NB4 (cell line): ENCODE measurements around the gene GNG8.
A peak's percentile ranks its signal among the peaks of the same experiment; 100 is the strongest.

Source experiments
- DNase-seq: peaks from one replicate; pipeline ENCODE4 v3.0.0; 2010; ENCODE audit warnings: low read depth
- H3K4me3 ChIP-seq: one replicate; pipeline ENCODE4 v1.5.1; 2011; ENCODE audit warnings: mild to moderate bottlenecking, low read depth, low read length, moderate library complexity
- CTCF ChIP-seq: IDR thresholded peaks from one replicate; pipeline ENCODE4 v1.5.1; 2012; ENCODE audit warnings: low read depth, low read length
- MAX ChIP-seq: IDR thresholded peaks from 2 replicates; pipeline ENCODE4 v1.6.1; 2011; ENCODE audit warnings: low read depth, low read length
- MYC ChIP-seq: IDR thresholded peaks from 2 replicates; pipeline ENCODE4 v1.6.1; 2011; ENCODE audit warnings: low read depth, low read length
- POLR2A ChIP-seq: IDR thresholded peaks from 2 replicates; pipeline ENCODE4 v1.6.1; 2011; ENCODE audit warnings: mild to moderate bottlenecking; ENCODE audit not compliant: insufficient read length; ENCODE audit errors: extremely low read depth

The GNG8 gene

GRCh38 chr19:46603752-46604231 lies 32.2 kb downstream of the GNG8 start:
- TF ChIP-seq POLR2A (no peak), MYC (no peak), MAX (no peak), CTCF (no peak)
- peak; percentile 37 for DNase-seq
- no peak overlapping the region for H3K4me3 ChIP-seq

GRCh38 chr19:46603195-46603637 lies 32.8 kb downstream of the GNG8 start:
- no peak for TF ChIP-seq MAX
- no peak for TF ChIP-seq MYC
- no peak for TF ChIP-seq CTCF
- TF ChIP-seq POLR2A: no peak
- H3K4me3 ChIP-seq: peak overlapping the region; percentile 77
- DNase-seq: peak; percentile 37

- peak overlapping the region; percentile 77 for H3K4me3 ChIP-seq
- peak; percentile 41 for DNase-seq
- TF ChIP-seq POLR2A (no peak), MAX (no peak), MYC (no peak), CTCF (no peak)
Observed at GRCh38 chr19:46602392-46603194, 33.4 kb downstream of the GNG8 start.

GRCh38 chr19:46601318-46602224 lies 34.4 kb downstream of the GNG8 start, which contains the start of gene CALM3:
Gene CALM3 (plus strand): TSS chr19:46601330. CDS start chr19:46601435, 105 bp downstream.
- DNase-seq: peak; percentile 65
- TF ChIP-seq MAX (peak; percentile 70), MYC (peak; percentile 44; the same call in 1 of the 2 replicates), POLR2A (peak; percentile 97), CTCF (no peak)
- peak within 1 kb of the TSS; percentile 79 for H3K4me3 ChIP-seq
